ENCODE data around the gene C14orf119. TPM values are rescaled to one million over a fixed set of nuclear protein-coding genes. Genes with fewer than 3 reads are reported as not detected.
A peak's percentile ranks its signal among the peaks of the same experiment; 100 is the strongest.

C14orf119 gene
- total and polyA plus RNA-seq, 9 of the 15 experiments (the other 6 are each of a cell fraction or from before 2014, with no cell fraction given) = 36.7 to 251 (median 51.8) TPM

GRCh38 chr14:23112359-23113178 lies 17.3 kb downstream of the C14orf119 start (continued):
- TF ChIP-seq ZNF24 (IDR thresholded peaks at IDR 0.05) (peak; percentile 66), ZC3H8 (IDR thresholded peaks at IDR 0.05) (no peak), RBM34 (IDR thresholded peaks at IDR 0.05; ENCODE audit: borderline replicate concordance, insufficient read depth, low read length) (no peak), RREB1 (CRISPR knock-in tag; IDR thresholded peaks at IDR 0.05) (no peak), CTBP1 (IDR thresholded peaks at IDR 0.05; ENCODE audit: borderline replicate concordance) (peak; percentile 100), MLLT1 (IDR thresholded peaks at IDR 0.05) (peak in 1 of 2 experiments; percentile 97; a peak in 2 of 4 replicates), ETV6 (IDR thresholded peaks at IDR 0.05; ENCODE audit: borderline replicate concordance in 1 of 2, low read depth in 2 of 2, low read length in 1 of 2) (peak in 1 of 2 experiments; percentile 55; a peak in 1 of 4 replicates), ETV6 (CRISPR knock-in tag; IDR thresholded peaks at IDR 0.05; ENCODE audit: borderline replicate concordance) (no peak), SRSF3 (IDR thresholded peaks at IDR 0.05; ENCODE audit: insufficient read depth, low read length) (no peak), ZNF395 (CRISPR knock-in tag; IDR thresholded peaks at IDR 0.05) (peak; percentile 94), NEUROD1 (IDR thresholded peaks at IDR 0.05; ENCODE audit: borderline replicate concordance, low read depth, low read length, partially characterized antibody) (peak; percentile 68), ZNF655 (CRISPR knock-in tag; IDR thresholded peaks at IDR 0.05) (no peak), LEF1 (IDR thresholded peaks at IDR 0.05) (peak; percentile 80; the same call in 1 of the 2 replicates), RBM17 (IDR thresholded peaks at IDR 0.05; ENCODE audit: borderline replicate concordance, low read depth, low read length) (no peak), HINFP (tag; conservative IDR thresholded peaks at IDR 0.05; ENCODE audit: low read depth) (no peak)

Data from K562 (cell line).